HG03025 (cell line): Measurements from ENCODE around the gene KCNS3.

Experiments used
- ATAC-seq: cut with Tn5 transposase; IDR thresholded peaks from one replicate; pipeline ENCODE4 v1.9.1; 2021; ENCODE audit warnings: mild to moderate bottlenecking, moderate library complexity; ENCODE audit not compliant: unreplicated experiment, low FRiP score

KCNS3 gene

DNA sequence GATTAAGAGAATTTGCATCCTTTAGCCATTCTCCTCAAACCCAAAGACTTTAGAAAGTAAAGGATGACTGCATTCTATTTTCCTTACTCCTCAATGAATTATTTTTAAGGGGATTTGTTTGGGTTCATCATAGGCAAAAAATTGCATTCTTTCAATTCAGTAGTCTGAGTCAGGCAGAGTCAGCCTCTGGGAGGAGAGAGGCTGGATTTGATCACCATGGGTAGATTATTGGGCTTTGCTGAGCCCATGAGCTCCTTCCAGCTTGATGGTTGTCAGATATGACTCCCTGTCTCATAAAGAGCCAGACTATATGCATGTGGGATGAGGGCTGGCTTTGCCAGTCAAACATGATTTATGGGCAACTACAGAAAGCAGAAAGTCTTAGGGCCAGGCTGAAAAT lies 101.2 kb downstream of the KCNS3 start:
- no peak for ATAC-seq

DNA sequence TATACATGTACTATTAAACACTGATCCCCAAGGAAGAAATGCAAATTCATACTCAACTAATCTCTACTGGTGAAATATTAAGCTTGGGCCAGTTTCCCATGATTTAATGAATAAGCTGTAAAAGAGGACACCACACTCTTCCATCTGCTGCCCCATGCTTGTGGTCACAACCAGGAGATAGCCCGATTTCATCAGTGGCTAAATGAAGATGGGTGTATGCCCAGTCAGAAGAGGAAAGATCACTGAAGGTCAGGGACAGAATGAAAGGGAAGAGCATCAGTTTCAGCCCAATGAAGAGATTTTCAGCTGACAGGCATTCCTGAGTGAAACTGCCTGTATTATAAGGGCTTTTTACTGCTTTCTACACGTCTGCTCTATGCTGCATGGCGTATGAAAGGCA lies 103.5 kb downstream of the KCNS3 start:
- ATAC-seq: no peak
